ENCODE results near the gene EMC1. TPM values are rescaled to one million over a fixed set of nuclear protein-coding genes. Genes with fewer than 3 reads are reported as not detected.
"Not testable (repeated sequence)": the region's sequence is repeated elsewhere in the genome, so short reads cannot be mapped to it uniquely, and the experiment has no call there.

The EMC1 gene
- total RNA-seq, 4 donors from 2014 or later, result 21.8 to 39.8 (median 30.6) TPM

DNA sequence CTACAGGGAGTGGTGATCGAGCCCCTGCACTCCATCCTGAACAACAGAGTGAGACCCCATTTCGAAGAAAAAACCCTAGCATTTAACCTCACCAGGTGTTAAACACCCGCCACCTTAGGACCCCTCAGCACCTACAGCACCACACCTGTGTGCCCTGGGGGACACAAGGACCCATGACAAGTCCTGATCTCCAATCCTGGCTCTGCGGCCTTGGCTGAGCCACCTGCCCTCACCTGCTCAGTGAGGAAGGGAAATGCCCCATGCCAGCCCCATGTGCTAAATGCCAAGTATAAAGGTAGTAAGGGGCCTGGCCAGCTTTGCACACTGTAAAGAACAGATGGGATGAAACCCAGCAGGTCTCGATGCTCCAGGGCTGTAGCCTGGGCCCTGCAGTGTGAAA, 11.4 kb upstream of the EMC1 start:
- 93% methylated on average over 3 of the region's 5 CpGs; no CpG with 5 or more reads in 1 of the 2 donors for WGBS, 2 donors (ENCODE audit: low coverage in 1 of 2)
- Histone ChIP-seq H3K27ac (no peak overlapping the region), H3K36me3 (peaks cover 0 to 33% of the 10 kb centered on the region in 2 donors), H3K4me1 (no peaks in the 10 kb centered on the region), H3K27me3 (no peaks in the 10 kb centered on the region), H3K9me3 (no peaks in the 10 kb centered on the region), H3K4me3 (no peak overlapping the region)
- no peak for TF ChIP-seq POLR2A (IDR thresholded peaks at IDR 0.05)
- ATAC-seq, result no peak

DNA sequence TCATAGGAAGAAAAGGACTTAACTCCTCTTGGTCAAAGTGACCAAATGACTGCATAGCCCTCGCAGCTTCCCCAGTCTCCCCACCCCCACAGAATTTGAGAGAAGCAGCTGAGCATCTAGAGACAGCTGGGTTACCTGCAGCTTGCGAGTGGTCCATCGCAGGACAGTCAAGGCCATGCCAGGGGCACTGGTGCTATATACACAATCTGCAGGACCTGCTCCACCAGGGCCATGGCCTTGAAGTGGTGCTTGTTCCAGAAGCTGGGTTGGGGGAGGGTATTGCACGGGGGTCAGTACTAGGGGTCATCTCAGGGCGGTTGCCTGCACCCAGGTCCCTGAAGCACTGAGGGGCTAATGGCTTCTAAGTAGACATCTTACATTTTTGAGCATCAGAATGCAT, 10.7 kb upstream of the EMC1 start:
- Histone ChIP-seq H3K4me3 (no peak overlapping the region), H3K36me3 (peaks cover 0 to 40% of the 10 kb centered on the region in 2 donors), H3K27me3 (no peaks in the 10 kb centered on the region), H3K9me3 (no peaks in the 10 kb centered on the region), H3K4me1 (no peaks in the 10 kb centered on the region), H3K27ac (no peak overlapping the region)
- WGBS, 2 donors (ENCODE audit: low coverage in 1 of 2), result 83% methylated on average over 2 of the region's 5 CpGs; no CpG with 5 or more reads in 1 of the 2 donors
- ATAC-seq, result no peak
- TF ChIP-seq, protein P1, sequence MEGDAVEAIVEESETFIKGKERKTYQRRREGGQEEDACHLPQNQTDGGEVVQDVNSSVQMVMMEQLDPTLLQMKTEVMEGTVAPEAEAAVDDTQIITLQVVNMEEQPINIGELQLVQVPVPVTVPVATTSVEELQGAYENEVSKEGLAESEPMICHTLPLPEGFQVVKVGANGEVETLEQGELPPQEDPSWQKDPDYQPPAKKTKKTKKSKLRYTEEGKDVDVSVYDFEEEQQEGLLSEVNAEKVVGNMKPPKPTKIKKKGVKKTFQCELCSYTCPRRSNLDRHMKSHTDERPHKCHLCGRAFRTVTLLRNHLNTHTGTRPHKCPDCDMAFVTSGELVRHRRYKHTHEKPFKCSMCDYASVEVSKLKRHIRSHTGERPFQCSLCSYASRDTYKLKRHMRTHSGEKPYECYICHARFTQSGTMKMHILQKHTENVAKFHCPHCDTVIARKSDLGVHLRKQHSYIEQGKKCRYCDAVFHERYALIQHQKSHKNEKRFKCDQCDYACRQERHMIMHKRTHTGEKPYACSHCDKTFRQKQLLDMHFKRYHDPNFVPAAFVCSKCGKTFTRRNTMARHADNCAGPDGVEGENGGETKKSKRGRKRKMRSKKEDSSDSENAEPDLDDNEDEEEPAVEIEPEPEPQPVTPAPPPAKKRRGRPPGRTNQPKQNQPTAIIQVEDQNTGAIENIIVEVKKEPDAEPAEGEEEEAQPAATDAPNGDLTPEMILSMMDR (IDR thresholded peaks at IDR 0.05), result no peak
- TF ChIP-seq EP300 (IDR thresholded peaks at IDR 0.05) (no peak), POLR2A (IDR thresholded peaks at IDR 0.05) (no peak), POLR2AphosphoS5 (IDR thresholded peaks at IDR 0.05) (no peak)

DNA sequence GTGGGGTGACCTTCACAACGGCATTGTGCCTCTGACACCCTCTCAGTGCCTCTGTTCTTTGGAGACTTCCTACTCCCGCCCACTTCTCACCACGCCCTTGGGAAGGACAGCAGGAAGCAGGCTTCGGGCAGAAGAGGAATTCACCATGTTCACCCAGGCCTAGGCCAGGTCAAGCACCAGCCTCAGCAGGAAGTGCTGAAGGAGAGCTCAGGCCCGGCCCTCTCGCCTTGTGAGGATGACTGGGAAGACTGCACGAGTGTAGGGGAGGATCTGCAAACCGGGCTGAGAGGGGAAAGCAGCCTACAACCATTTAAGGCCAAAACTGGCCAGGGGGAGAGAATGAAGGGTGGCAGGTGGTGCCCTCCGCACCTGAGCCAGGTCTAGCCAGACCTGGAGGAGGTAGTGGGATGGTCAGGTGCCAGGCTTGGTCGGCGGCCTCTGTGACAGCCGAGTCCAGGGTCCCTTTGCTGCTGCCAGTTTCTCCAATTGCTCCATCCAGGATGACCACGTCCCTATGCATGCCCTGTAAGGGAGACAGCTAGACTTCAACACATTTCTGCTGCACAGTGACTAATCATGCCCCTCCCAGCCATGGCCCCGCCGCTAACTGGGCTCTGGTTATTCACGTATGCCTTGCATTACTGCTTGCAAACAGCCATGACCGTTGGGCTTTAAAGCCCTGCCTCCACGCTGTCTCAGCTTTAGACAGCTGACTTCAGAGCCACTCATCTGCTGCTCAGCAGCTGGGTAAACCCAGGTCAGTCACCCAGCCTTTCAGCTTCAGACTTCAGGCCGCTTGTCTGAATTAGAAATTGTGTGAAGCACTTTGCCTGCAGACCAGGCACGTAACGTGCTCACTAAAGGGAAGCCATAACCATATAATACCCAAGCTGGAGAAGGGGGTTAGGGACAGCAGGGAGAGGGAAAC, 9.2 kb upstream of the EMC1 start:
- 75% methylated on average over 10 of the region's 21 CpGs; no CpG with 5 or more reads in 1 of the 2 donors for WGBS, 2 donors (ENCODE audit: low coverage in 1 of 2)
- no peak overlapping the region for H3K27ac ChIP-seq
- peaks cover 0 to 55% of the 10 kb centered on the region in 2 donors for H3K36me3 ChIP-seq
- H3K27me3 ChIP-seq, result no peaks in the 10 kb centered on the region
- TF ChIP-seq EP300 (IDR thresholded peaks at IDR 0.05) (no peak), POLR2A (IDR thresholded peaks at IDR 0.05) (no peak), POLR2AphosphoS5 (IDR thresholded peaks at IDR 0.05) (no peak)
- TF ChIP-seq, protein P1 (IDR thresholded peaks at IDR 0.05), result no peak
- no peaks in the 10 kb centered on the region for H3K4me1 ChIP-seq
- no peak for ATAC-seq
- H3K4me3 ChIP-seq, result no peak overlapping the region
- H3K9me3 ChIP-seq, result no peaks in the 10 kb centered on the region

DNA sequence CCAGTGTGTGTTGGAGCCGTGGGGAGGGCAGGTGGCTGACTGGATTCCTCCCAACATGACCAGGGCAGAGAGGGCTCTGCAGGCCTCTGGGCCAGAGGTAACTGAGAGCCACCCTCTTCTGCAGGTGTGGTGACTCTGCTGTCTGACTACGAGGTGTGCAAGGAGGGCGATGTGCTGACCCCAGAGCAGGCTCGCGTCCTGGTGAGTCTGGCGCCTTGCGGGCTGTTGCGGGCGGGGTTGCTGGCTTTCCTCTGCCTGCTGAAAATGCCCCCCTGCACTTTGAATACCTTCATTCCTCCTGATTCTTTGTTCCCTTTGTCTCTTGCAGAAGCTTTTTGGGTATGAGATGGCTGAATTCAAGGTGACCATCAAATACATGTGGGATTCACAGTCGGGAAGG, 7.0 kb upstream of the EMC1 start:
- Histone ChIP-seq H3K27ac (no peak overlapping the region), H3K4me3 (no peak overlapping the region), H3K9me3 (no peaks in the 10 kb centered on the region), H3K4me1 (peaks cover 0 to 9% (median 3%) of the 10 kb centered on the region in 3 donors), H3K36me3 (peaks cover 0 to 61% of the 10 kb centered on the region in 2 donors), H3K27me3 (no peaks in the 10 kb centered on the region)
- TF ChIP-seq, protein P1 (IDR thresholded peaks at IDR 0.05), result no peak
- no peak for TF ChIP-seq POLR2A (IDR thresholded peaks at IDR 0.05)
- TF ChIP-seq POLR2AphosphoS5 (IDR thresholded peaks at IDR 0.05), result no peak
- TF ChIP-seq EP300 (IDR thresholded peaks at IDR 0.05), result no peak
- 60% methylated on average over 1 of the region's 10 CpGs; no CpG with 5 or more reads in 1 of the 2 donors for WGBS, 2 donors (ENCODE audit: low coverage in 1 of 2)
- ATAC-seq, result no peak

DNA sequence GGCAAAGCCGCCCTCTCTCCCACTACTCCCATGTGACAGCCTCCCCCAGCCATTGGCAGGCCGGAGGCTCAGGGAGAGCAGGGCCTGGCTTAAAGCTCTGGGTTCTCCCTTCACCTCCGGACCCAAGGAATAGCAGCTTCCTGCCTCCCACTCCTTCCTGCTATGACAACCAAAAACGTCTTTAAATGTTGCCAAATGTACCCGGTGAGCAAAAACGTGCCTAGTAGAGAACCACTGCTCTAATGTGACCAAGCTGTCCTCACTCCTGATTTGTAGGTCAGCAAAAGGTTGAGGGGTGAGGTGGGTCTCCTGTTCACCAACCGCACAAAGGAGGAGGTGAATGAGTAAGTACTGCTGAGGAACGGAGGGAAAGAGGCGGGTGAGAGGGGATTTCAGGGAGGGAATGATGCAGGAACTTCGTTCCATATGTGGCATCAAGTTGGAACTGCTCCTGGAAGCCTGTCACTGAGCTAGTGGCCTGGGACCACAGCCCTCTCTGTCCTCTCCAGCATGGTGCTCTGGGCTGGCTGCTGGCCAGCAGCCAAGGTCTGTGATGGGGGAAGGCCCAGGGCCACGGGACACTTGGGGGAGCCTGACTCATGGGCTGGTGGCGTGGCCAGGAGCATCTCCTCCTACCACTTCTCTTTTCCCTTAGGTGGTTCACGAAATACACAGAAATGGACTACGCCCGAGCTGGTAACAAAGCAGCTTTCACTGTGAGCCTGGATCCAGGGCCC, 6.0 kb upstream of the EMC1 start:
- no peaks in the 10 kb centered on the region for H3K9me3 ChIP-seq
- H3K27me3 ChIP-seq, result no peaks in the 10 kb centered on the region
- TF ChIP-seq POLR2AphosphoS5 (IDR thresholded peaks at IDR 0.05) (no peak), POLR2A (IDR thresholded peaks at IDR 0.05) (no peak), EP300 (IDR thresholded peaks at IDR 0.05) (no peak)
- TF ChIP-seq, protein P1 (IDR thresholded peaks at IDR 0.05), result no peak
- WGBS, 2 donors (ENCODE audit: low coverage in 1 of 2), result 51 to 80% methylated on average over 7 to 9 of the region's 15 CpGs
- ATAC-seq, result no peak
- H3K4me1 ChIP-seq, result peaks cover 2 to 19% (median 13%) of the 10 kb centered on the region in 3 donors
- H3K4me3 ChIP-seq, result no peak overlapping the region
- peaks cover 0 to 61% of the 10 kb centered on the region in 2 donors for H3K36me3 ChIP-seq
- no peak overlapping the region for H3K27ac ChIP-seq

DNA sequence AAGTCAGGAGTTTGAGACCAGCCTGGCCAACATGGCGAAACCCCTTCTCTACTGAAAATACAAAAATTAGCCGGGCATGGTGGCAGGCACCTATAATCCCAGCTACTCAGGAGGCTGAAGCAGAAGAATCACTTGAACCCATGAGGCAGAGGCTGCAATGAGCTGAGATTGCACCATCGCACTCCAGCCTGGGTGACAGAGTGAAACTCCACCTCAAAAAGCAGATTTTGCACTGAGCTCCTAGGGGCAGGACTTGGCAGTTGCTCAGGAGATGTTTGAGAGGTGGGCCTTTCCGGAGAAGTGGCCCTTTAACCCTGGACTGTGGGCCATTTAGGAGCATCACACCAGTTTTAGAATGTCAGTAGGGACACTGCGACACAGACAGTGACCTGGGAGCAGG, 5.0 kb upstream of the EMC1 start:
- Histone ChIP-seq H3K36me3 (peaks cover 0 to 61% of the 10 kb centered on the region in 2 donors), H3K4me1 (peaks cover 2 to 24% (median 15%) of the 10 kb centered on the region in 3 donors)
- not testable (repeated sequence) for H3K27me3 ChIP-seq, ATAC-seq, H3K27ac ChIP-seq, H3K9me3 ChIP-seq, H3K4me3 ChIP-seq
- WGBS, 2 donors (ENCODE audit: low coverage in 1 of 2), result 100% methylated on average over 3 of the region's 5 CpGs; no CpG with 5 or more reads in 1 of the 2 donors

Data from gastroesophageal sphincter (tissue), 4 donors.